Panc1 (cell line): ENCODE data around the gene DPM2. TPM values are rescaled to one million over a fixed set of nuclear protein-coding genes. Genes with fewer than 3 reads are reported as not detected.
A peak's percentile ranks its signal among the peaks of the same experiment; 100 is the strongest.

Source experiments
- ATAC-seq: fragments of 200-7000 bp; cut with Tn5 transposase; 2 replicates; pipeline ENCODE4 v1.9.1; 2020; ENCODE audit warnings: mild to moderate bottlenecking, moderate library complexity
- BruUV-seq: library from RNA; stranded (reverse); fragments of 400-500 nt; replicated peaks from 2 replicates; lab custom pipeline; 2021; lab: Mats Ljungman, UMichigan
- CTCF ChIA-PET: fragments of 300-600 bp; sonication (Branson Sonifier 250); formaldehyde crosslinking; loops from one replicate; lab custom pipeline; 2022; ENCODE audit warnings: antibody characterized with exemption; lab: Charles Lee
- POLR2A ChIA-PET: fragments of 300-600 bp; sonication (Branson Sonifier 250); formaldehyde crosslinking; loops from one replicate; lab custom pipeline; 2022; ENCODE audit warnings: antibody characterized with exemption; lab: Charles Lee
- DNase-seq: peaks from one replicate; pipeline ENCODE4 v3.0.0-alpha.2; 2010; ENCODE audit warnings: low read depth, low spot score
- H3K27ac ChIP-seq: 2 replicates; pipeline ENCODE4 v1.5.1; 2011; ENCODE audit warnings: mild to moderate bottlenecking, low read length, inconsistent platforms
- H3K27me3 ChIP-seq: fragments of 200-500 bp; sonication (Bioruptor generic); 2 replicates; pipeline ENCODE4 v1.6.0; 2014; ENCODE audit warnings: low read length, inconsistent platforms; ENCODE audit not compliant: control insufficient read depth, insufficient read depth
- H3K36me3 ChIP-seq: fragments of 200-500 bp; sonication (Bioruptor generic); 2 replicates; pipeline ENCODE4 v1.5.1; 2014; ENCODE audit warnings: inconsistent platforms, mild to moderate bottlenecking, low read length, moderate library complexity; ENCODE audit not compliant: control insufficient read depth, insufficient read depth
- H3K4me1 ChIP-seq: 2 replicates; pipeline ENCODE4 v1.5.1; 2011; ENCODE audit warnings: inconsistent platforms, mild to moderate bottlenecking, low read length, moderate library complexity; ENCODE audit not compliant: control insufficient read depth, insufficient read depth
- H3K4me3 ChIP-seq, 2 experiments: 2 replicates each; pipeline ENCODE4 v1.5.1; 2011 to 2012; ENCODE audit warnings: low read depth in 2 of 2, low read length in 2 of 2, mild to moderate bottlenecking in 2 of 2, inconsistent platforms in 1 of 2, moderate library complexity in 1 of 2
- H3K9me3 ChIP-seq: fragments of 200-500 bp; sonication (Bioruptor generic); 2 replicates; pipeline ENCODE4 v1.5.1; 2014; ENCODE audit warnings: low read depth, mild to moderate bottlenecking, inconsistent platforms, low read length, moderate library complexity; ENCODE audit not compliant: control insufficient read depth, insufficient read depth
- POLR2AphosphoS5 ChIP-seq: IDR thresholded peaks from 2 replicates; pipeline ENCODE4 v1.6.1; 2012; ENCODE audit warnings: mild to moderate bottlenecking, low read depth, low read length, moderate library complexity
- SIN3A ChIP-seq: IDR thresholded peaks from 2 replicates; pipeline ENCODE4 v1.6.1; 2012; ENCODE audit warnings: low read depth, mild to moderate bottlenecking, low read length, moderate library complexity, borderline replicate concordance; ENCODE audit not compliant: insufficient read depth
- TCF7L2 ChIP-seq: IDR thresholded peaks from 2 replicates; pipeline ENCODE4 v1.6.1; 2011; ENCODE audit warnings: mild to moderate bottlenecking, low read depth, low read length, inconsistent platforms
- in situ Hi-C: cut with HindIII; loops from 2 replicates; pipeline ENCODE4 v1.10.0; 2016; ENCODE audit warnings: low sequenced_read_pairs, low pct_unique_long_range_greater_than_20kb
- intact Hi-C: fragments of 100-400 bp; cut with micrococcal nuclease; formaldehyde crosslinking; loops from one replicate; pipeline ENCODE4 v1.10.0; 2022; ENCODE audit not compliant: unreplicated experiment
- total RNA-seq: library from RNA; stranded (reverse); gene quantifications from one replicate; pipeline ENCODE4 v1.2.1, GENCODE V29; 2021; ENCODE audit not compliant: unreplicated experiment
- TF ChIP-seq, protein P1 (sequence below), 2 experiments: IDR thresholded peaks; 2 replicates each; pipeline ENCODE4 v1.6.1; 2011 to 2012; ENCODE audit warnings: low read depth in 2 of 2, control low read depth in 1 of 2, low read length in 1 of 2, mild to moderate bottlenecking in 1 of 2, moderate library complexity in 1 of 2; ENCODE audit not compliant: insufficient read depth in 1 of 2
- TF ChIP-seq, protein P2 (sequence below): fragments of 450-650 bp; IDR thresholded peaks from 2 replicates; pipeline ENCODE4 v1.5.1; 2017; ENCODE audit warnings: mild to moderate bottlenecking

The DPM2 gene
- total RNA-seq, 1 experiment from 2014 or later = 58.7 TPM

DNA sequence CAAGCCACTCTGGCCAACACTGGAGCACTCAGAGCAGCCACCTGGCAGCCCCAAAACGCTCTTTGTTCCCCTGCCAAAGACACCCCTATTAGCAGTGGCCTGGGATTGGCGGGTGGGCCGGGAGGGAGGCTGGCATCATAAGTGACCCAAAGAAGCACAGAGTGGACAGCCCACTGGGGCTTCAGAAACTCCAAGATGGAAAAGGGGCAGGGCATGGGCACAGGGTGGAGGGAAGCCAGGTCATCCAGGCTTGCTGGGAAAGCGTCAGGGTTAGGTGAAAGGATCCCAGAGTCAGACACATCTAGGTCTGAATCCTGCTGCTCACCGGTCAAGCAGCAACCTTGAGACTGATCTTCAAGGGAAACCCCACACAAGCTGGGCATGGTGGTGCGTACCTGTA, 28.3 kb upstream of the DPM2 start:
- Histone ChIP-seq H3K27ac (peak overlapping the region; percentile 94), H3K4me3 (peak overlapping the region in 1 of 2 experiments; percentile 31; a peak in 2 of 4 replicates), H3K9me3 (no peaks in the 10 kb centered on the region), H3K4me1 (peaks cover 97% of the 10 kb centered on the region), H3K27me3 (no peaks in the 10 kb centered on the region), H3K36me3 (no peaks in the 10 kb centered on the region)
- ChIA-PET CTCF (interaction anchor here (0.6 kb wide), 2 partner anchors 33 to 70 kb away, joined by 7 to 8 read pairs; no protein-coding TSS in a partner anchor), POLR2A (no interaction called here)
- TF ChIP-seq SIN3A (no peak), POLR2AphosphoS5 (no peak), TCF7L2 (no peak)
- TF ChIP-seq, protein P1, sequence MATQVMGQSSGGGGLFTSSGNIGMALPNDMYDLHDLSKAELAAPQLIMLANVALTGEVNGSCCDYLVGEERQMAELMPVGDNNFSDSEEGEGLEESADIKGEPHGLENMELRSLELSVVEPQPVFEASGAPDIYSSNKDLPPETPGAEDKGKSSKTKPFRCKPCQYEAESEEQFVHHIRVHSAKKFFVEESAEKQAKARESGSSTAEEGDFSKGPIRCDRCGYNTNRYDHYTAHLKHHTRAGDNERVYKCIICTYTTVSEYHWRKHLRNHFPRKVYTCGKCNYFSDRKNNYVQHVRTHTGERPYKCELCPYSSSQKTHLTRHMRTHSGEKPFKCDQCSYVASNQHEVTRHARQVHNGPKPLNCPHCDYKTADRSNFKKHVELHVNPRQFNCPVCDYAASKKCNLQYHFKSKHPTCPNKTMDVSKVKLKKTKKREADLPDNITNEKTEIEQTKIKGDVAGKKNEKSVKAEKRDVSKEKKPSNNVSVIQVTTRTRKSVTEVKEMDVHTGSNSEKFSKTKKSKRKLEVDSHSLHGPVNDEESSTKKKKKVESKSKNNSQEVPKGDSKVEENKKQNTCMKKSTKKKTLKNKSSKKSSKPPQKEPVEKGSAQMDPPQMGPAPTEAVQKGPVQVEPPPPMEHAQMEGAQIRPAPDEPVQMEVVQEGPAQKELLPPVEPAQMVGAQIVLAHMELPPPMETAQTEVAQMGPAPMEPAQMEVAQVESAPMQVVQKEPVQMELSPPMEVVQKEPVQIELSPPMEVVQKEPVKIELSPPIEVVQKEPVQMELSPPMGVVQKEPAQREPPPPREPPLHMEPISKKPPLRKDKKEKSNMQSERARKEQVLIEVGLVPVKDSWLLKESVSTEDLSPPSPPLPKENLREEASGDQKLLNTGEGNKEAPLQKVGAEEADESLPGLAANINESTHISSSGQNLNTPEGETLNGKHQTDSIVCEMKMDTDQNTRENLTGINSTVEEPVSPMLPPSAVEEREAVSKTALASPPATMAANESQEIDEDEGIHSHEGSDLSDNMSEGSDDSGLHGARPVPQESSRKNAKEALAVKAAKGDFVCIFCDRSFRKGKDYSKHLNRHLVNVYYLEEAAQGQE (IDR thresholded peaks at IDR 0.05; ENCODE audit: insufficient read depth in 1 of 2, low read depth in 2 of 2, low read length in 1 of 2) = no peak
- TF ChIP-seq, protein P2, sequence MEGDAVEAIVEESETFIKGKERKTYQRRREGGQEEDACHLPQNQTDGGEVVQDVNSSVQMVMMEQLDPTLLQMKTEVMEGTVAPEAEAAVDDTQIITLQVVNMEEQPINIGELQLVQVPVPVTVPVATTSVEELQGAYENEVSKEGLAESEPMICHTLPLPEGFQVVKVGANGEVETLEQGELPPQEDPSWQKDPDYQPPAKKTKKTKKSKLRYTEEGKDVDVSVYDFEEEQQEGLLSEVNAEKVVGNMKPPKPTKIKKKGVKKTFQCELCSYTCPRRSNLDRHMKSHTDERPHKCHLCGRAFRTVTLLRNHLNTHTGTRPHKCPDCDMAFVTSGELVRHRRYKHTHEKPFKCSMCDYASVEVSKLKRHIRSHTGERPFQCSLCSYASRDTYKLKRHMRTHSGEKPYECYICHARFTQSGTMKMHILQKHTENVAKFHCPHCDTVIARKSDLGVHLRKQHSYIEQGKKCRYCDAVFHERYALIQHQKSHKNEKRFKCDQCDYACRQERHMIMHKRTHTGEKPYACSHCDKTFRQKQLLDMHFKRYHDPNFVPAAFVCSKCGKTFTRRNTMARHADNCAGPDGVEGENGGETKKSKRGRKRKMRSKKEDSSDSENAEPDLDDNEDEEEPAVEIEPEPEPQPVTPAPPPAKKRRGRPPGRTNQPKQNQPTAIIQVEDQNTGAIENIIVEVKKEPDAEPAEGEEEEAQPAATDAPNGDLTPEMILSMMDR = no peak
- DNase-seq (no peak), ATAC-seq (no peak)
- in situ Hi-C loops = no loop called here
- intact Hi-C loops = no loop called here
- BruUV-seq = no TSS peak

DNA sequence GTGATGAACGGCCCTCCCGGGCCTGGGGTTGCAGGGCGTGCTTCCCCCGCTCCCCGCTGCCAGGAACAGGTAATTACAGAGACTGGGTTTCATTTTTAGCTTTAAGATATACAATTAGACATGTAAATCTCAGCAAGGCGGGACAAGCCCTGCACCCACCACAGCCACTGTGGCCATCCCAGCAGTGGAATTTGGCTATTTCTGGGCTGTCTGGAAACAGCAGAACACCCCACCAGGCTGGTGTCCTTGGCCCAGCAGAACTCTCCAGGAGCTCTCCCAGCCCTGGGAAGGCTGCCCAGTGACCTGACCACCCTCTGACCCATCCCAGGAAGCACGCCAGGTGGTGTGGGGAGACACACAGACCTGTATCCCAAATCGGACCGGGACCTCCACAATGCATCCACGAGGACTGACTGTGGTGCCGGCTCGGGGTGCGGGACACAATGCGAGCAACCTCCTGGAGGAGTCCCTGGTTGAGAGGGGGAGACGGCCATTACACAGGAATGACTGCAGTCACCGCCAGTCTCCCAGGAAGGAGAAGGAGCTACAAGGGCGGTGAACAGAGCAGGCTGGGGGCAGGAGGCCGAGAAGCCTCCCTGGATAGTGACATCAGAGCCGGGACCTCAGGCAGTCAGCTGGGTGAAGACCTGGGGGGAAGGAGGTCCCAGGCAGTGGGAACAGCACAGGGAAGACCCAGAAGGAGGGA, 25.9 kb upstream of the DPM2 start:
- ATAC-seq = peak; percentile 8; the same call in 1 of the 2 replicates

More for the DNA sequence above, 25.9 kb upstream of the DPM2 start:
- no peak for DNase-seq
- no TSS peak for BruUV-seq
- H3K9me3 ChIP-seq = no peaks in the 10 kb centered on the region
- CTCF ChIA-PET = no interaction called here
- H3K36me3 ChIP-seq = no peaks in the 10 kb centered on the region
- H3K27ac ChIP-seq = peak overlapping the region; percentile 88
- TF ChIP-seq TCF7L2 (no peak), SIN3A (no peak), POLR2AphosphoS5 (no peak)
- TF ChIP-seq, protein P2 = no peak
- TF ChIP-seq, protein P1 (IDR thresholded peaks at IDR 0.05; ENCODE audit: insufficient read depth in 1 of 2, low read depth in 2 of 2, low read length in 1 of 2) = no peak
- POLR2A ChIA-PET = interaction anchor here (0.6 kb wide), 1 partner anchor 31 kb away, joined by 8 read pairs; no protein-coding TSS in a partner anchor
- peaks cover 93% of the 10 kb centered on the region for H3K4me1 ChIP-seq
- in situ Hi-C loops (no loop called here), intact Hi-C loops (no loop called here)
- peak overlapping the region in 1 of 2 experiments; percentile 19; a peak in 2 of 4 replicates for H3K4me3 ChIP-seq
- H3K27me3 ChIP-seq = no peaks in the 10 kb centered on the region
